Measurements from ENCODE around the gene PAPPA2.

DNA sequence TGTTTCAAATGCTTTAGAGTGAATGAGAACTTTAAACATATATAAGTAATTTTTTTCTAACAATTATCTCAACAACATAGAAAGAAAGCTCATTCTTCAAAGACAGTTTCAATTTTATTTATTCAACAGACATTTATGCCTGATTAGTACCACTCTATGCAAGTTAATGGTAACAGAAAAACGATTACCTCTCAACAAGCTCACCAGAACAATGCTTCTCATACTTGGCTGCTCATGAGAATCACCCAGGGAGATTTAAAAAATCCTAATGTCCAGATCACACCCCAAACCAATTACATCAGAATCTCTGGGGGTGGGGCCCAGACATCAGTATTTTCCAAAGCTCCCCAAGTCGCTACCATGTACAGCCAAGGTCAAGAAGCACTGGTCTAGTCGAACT is 312.4 kb downstream of the PAPPA2 start:
- TF ChIP-seq, protein P1, sequence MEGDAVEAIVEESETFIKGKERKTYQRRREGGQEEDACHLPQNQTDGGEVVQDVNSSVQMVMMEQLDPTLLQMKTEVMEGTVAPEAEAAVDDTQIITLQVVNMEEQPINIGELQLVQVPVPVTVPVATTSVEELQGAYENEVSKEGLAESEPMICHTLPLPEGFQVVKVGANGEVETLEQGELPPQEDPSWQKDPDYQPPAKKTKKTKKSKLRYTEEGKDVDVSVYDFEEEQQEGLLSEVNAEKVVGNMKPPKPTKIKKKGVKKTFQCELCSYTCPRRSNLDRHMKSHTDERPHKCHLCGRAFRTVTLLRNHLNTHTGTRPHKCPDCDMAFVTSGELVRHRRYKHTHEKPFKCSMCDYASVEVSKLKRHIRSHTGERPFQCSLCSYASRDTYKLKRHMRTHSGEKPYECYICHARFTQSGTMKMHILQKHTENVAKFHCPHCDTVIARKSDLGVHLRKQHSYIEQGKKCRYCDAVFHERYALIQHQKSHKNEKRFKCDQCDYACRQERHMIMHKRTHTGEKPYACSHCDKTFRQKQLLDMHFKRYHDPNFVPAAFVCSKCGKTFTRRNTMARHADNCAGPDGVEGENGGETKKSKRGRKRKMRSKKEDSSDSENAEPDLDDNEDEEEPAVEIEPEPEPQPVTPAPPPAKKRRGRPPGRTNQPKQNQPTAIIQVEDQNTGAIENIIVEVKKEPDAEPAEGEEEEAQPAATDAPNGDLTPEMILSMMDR (IDR thresholded peaks at IDR 0.05; ENCODE audit: low read length), result no peak
- TF ChIP-seq EZH2 (optimal IDR thresholded peaks at IDR 0.05; ENCODE audit: low read depth, low read length), result no peak
- TF ChIP-seq EZH2phosphoT487 (IDR thresholded peaks at IDR 0.05; ENCODE audit: low read length), result no peak

All from MM.1S (cell line).